ENCODE results near the gene PDCD1.
"Not testable (repeated sequence)": the region's sequence is repeated elsewhere in the genome, so short reads cannot be mapped to it uniquely, and the experiment has no call there.

The PDCD1 gene

GRCh38 chr2:241849616-241850543 is 8.8 kb downstream of the PDCD1 start:
- no peak for DNase-seq

GRCh38 chr2:241848761-241849615 is 9.7 kb downstream of the PDCD1 start:
- no peak for DNase-seq

GRCh38 chr2:241846406-241846805 is 12.3 kb downstream of the PDCD1 start:
- DNase-seq = no peak

GRCh38 chr2:241844831-241845578 is 13.7 kb downstream of the PDCD1 start:
- DNase-seq = no peak

- no peak for DNase-seq
Measured at GRCh38 chr2:241844066-241844728, 14.5 kb downstream of the PDCD1 start.

- no peak for DNase-seq
Measured at GRCh38 chr2:241843321-241844065, 15.2 kb downstream of the PDCD1 start.

GRCh38 chr2:241842620-241843211 is 16.0 kb downstream of the PDCD1 start:
- no peak for DNase-seq

GRCh38 chr2:241842067-241842415 is 16.7 kb downstream of the PDCD1 start:
- no peak for DNase-seq

- DNase-seq = no peak
Measured at GRCh38 chr2:241841181-241842066, 17.3 kb downstream of the PDCD1 start.

- no peak for DNase-seq
Measured at GRCh38 chr2:241837197-241837965, 21.3 kb downstream of the PDCD1 start.

- no peak for DNase-seq
Measured at GRCh38 chr2:241836292-241836691, 22.4 kb downstream of the PDCD1 start.

- no peak for DNase-seq
Measured at GRCh38 chr2:241835611-241836010, 23.1 kb downstream of the PDCD1 start.

GRCh38 chr2:241834527-241835210 is 24.0 kb downstream of the PDCD1 start:
- no peak for DNase-seq

GRCh38 chr2:241833756-241834526 is 24.8 kb downstream of the PDCD1 start:
- not testable (repeated sequence) for DNase-seq

- no peak for DNase-seq
Measured at GRCh38 chr2:241833101-241833663, 25.5 kb downstream of the PDCD1 start.

- DNase-seq = no peak
Measured at GRCh38 chr2:241827394-241827793, 31.3 kb downstream of the PDCD1 start.
